Fibroblast of the aortic adventitia (primary cell): ENCODE results near the gene TRABD2A. TPM values are rescaled to one million over a fixed set of nuclear protein-coding genes. Genes with fewer than 3 reads are reported as not detected.
"Not testable (repeated sequence)": the region's sequence is repeated elsewhere in the genome, so short reads cannot be mapped to it uniquely, and the experiment has no call there.

Experiments
- DNase-seq: peaks from one replicate; pipeline ENCODE4 v3.0.0-alpha.2; 2010; ENCODE audit warnings: low read depth
- H3K4me3 ChIP-seq: 2 replicates; pipeline ENCODE4 v1.5.1; 2011; ENCODE audit warnings: low read depth, mild to moderate bottlenecking, control low read depth, low read length, moderate library complexity
- CTCF ChIP-seq: IDR thresholded peaks from 2 replicates; pipeline ENCODE4 v1.5.1; 2011; ENCODE audit warnings: mild to moderate bottlenecking, low read length, control low read depth, inconsistent platforms; ENCODE audit not compliant: insufficient read depth
- total RNA-seq: library from RNA; depleted of rRNA; stranded (reverse); fragments of >200 nt; gene quantifications from 2 replicates; pipeline ENCODE4 v1.2.3, GENCODE V29; 2012; ENCODE audit warnings: low replicate concordance

Gene TRABD2A
- total RNA-seq, 1 donor: 1.6 TPM

DNA sequence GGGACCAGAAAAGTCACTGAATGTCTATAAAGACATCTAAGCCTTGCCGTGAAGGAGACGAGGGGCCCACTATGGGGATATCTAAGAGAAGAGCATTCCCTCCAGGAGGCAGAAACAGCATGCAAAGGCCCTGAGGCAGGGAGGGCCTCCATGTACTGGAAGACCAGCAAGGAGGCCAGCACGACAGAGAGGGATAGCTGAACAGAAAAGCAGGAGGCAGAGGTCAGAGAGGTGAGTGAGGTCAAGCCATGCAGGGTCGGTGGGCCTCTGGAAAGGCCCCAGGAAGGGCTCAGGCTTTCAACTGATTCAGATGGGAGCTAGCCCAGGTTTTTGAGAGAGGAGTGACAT is 5.7 kb downstream of the TRABD2A start:
- TF ChIP-seq CTCF: no peak
- H3K4me3 ChIP-seq: no peak overlapping the region
- DNase-seq: no peak

DNA sequence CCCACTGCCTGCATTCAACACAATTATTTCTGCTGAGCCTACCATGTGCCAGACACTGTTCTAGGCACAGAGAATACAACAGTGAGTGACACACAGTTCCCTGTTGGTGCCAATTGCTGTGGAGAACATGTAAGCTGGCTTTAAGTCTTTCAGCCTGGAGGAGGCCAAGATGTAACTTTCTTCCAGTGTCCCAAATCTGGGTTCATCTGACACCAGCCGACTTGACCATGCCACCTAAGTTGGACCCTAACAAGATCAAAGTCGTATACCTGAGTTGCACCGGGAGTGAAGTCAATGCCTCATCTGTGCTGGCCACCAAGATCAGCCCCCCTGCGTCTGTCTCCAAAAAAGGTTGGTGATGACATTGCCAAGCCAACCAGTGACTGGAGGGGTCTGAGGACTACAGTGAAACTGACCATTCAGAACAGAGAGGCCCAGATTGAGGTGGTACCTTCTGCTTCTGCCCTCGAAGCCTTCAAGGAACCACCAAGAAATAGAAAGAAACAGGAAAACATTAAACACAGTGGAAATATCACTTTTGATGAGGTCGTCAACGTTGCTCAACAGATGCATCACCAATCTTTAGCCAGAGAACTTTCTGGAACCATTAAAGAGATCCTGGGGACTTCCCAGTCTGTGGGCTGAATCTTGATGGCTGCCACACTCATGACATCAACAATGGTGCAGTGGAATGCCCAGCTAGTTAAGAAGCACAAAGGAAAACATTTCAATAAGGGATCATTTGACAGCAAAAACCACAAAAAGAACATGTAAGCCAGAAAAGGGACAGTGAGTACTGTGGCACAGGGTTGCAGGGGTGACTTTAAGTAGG is 6.3 kb downstream of the TRABD2A start:
- peak; percentile 28 for DNase-seq
- H3K4me3 ChIP-seq: no peak overlapping the region
- no peak for TF ChIP-seq CTCF

DNA sequence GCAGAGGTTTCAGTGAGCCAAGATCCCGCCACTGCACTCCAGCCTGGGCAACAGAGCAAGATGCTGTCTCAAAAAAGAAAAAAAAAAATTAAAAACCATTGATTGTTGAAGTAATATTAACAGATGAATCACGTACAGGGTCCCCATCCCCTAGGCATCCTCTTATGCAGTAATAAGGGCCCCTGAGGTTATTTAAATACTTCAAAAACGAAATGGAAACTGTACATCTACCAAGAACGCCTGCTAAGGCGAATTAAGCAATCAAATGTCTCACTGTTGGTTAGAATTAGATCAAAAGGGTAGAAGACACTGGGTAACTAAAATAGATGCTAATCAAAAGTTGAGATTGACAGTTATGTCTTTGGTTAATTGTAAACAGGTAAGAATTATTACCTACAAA is 7.5 kb downstream of the TRABD2A start:
- TF ChIP-seq CTCF: no peak
- no peak for DNase-seq
- H3K4me3 ChIP-seq: no peak overlapping the region

DNA sequence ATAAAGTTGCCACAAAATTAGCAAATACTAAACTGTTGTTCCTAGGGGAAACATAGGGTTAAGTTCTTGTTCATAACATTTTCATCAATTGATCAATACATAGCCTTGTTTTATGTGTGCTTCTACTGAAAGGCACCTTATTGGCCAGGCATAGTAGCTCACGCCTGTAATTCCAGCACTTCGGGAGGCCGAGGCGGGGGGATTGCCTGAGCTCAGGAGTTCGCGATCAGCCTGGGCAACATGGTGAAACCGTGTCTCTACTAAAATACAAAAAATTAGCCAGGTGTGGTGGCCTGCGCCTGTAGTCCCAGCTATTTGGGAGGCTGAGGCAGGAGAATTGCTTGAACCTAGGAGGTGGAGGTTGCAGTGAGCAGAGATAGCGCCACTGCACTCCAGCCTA is 8.2 kb downstream of the TRABD2A start:
- H3K4me3 ChIP-seq, DNase-seq: not testable (repeated sequence)

DNA sequence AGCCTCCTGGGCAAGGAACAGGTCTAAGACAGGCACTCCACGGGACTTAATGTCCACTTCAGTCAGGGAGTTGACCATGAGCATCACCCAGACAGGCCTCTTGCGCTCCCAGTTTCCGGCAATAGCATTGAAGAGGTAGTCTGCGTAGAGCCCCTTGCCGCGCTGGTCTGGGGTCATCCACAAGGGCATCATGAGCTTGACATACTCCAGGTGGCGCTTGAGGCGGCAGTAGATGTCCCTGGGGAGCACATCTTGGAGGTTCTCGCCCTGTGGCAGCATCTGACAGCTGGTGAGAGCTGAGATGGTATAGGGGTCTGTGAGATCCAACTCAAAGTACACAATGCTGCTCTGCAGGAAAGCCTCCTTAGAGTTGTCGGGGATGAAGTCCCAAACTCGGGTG is 10.6 kb downstream of the TRABD2A start:
- TF ChIP-seq CTCF: no peak
- H3K4me3 ChIP-seq: no peak overlapping the region
- DNase-seq: no peak

DNA sequence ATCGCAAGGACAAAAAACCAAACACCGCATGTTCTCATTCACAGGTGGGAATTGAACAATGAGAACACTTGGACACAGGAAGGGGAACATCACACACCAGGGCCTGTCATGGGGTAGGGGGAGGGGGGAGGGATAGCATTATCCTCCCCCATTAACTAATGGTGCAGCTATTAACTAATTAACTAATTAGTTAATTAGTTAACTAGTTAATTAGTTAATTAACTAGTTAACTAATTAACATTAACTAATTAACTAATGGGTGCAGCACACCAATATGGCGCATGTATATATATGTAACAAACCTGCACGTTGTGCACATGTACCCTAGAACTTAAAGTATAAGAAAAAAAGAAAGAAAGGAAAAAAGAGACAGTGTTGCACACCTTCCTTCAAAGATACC is 12.6 kb downstream of the TRABD2A start:
- not testable (repeated sequence) for H3K4me3 ChIP-seq, DNase-seq

- DNase-seq: peak; percentile 56
- TF ChIP-seq CTCF: no peak
- H3K4me3 ChIP-seq: no peak overlapping the region
Measured at GRCh38 chr2:84866122-84866521, 14.8 kb downstream of the TRABD2A start.

- DNase-seq: peak; percentile 38
- no peak for TF ChIP-seq CTCF
- no peak overlapping the region for H3K4me3 ChIP-seq
Measured at GRCh38 chr2:84865181-84865783, 15.6 kb downstream of the TRABD2A start.
